ENCODE results near the gene PLEKHA3. TPM values are rescaled to one million over a fixed set of nuclear protein-coding genes. Genes with fewer than 3 reads are reported as not detected.

The PLEKHA3 gene
- total and polyA plus RNA-seq, 9 of the 15 experiments (the other 6 are each of a cell fraction or from before 2014, with no cell fraction given), result 2.3 to 23.4 (median 10.5) TPM

GRCh38 chr2:178450774-178451525 is 29.3 kb upstream of the PLEKHA3 start, which contains the start of the genes PJVK and PRKRA (continued):
- TF ChIP-seq ZNF407 (IDR thresholded peaks at IDR 0.05; ENCODE audit: low read depth) (peak; percentile 86), ZNF644 (tag; IDR thresholded peaks at IDR 0.05; ENCODE audit: low read depth) (no peak), SMAD2 (IDR thresholded peaks at IDR 0.05; ENCODE audit: low read depth, low read length) (no peak), TFAM (CRISPR knock-in tag; conservative IDR thresholded peaks at IDR 0.05) (no peak), FIP1L1 (IDR thresholded peaks at IDR 0.05; ENCODE audit: low read depth, low read length, poor library complexity, severe bottlenecking) (peak; percentile 94), RBFOX2 (IDR thresholded peaks at IDR 0.05; ENCODE audit: low read depth, low read length) (peak; percentile 94), MAFF (IDR thresholded peaks at IDR 0.05; ENCODE audit: low read length) (no peak), ETV5 (CRISPR knock-in tag; IDR thresholded peaks at IDR 0.05; ENCODE audit: low read depth) (peak; percentile 50; the same call in 1 of the 2 replicates), RBM39 (optimal IDR thresholded peaks at IDR 0.05; ENCODE audit: low read depth, low read length) (no peak), MAZ (CRISPR knock-in tag; conservative IDR thresholded peaks at IDR 0.05 in 1 of 2, IDR thresholded peaks at IDR 0.05 in 1 of 2) (peak; percentile 96 to 99), TCFL5 (CRISPR knock-in tag; conservative IDR thresholded peaks at IDR 0.05) (no peak), FOXP1 (CRISPR knock-in tag; IDR thresholded peaks at IDR 0.05) (0 out of 2 replicates have a peak, but pooled peaks have one; percentile 20), E2F5 (CRISPR knock-in tag; IDR thresholded peaks at IDR 0.05) (0 out of 2 replicates have a peak, but pooled peaks have one; percentile 14), ZNF77 (CRISPR knock-in tag; IDR thresholded peaks at IDR 0.05) (no peak), MTA1 (IDR thresholded peaks at IDR 0.05; ENCODE audit: borderline replicate concordance) (0 out of 2 replicates have a peak, but pooled peaks have one; percentile 27), TAF7 (tag; IDR thresholded peaks at IDR 0.05) (peak; percentile 38; the same call in 1 of the 2 replicates), KAT8 (IDR thresholded peaks at IDR 0.05; ENCODE audit: low read depth) (no peak), NCOA6 (IDR thresholded peaks at IDR 0.05) (no peak), MYC (IDR thresholded peaks at IDR 0.05; ENCODE audit: low read depth, low read length) (peak; percentile 78), MYC (CRISPR knock-in tag; IDR thresholded peaks at IDR 0.05; ENCODE audit: borderline replicate concordance, low read depth) (no peak), SMAD3 (CRISPR knock-in tag; conservative IDR thresholded peaks at IDR 0.05) (no peak)
